SK-N-MC (cell line): ENCODE results near the gene DAB1.

ENCODE experiments used
- EZH2 ChIP-seq: fragments of 200-600 bp; sonication (generic); IDR thresholded peaks from one replicate; pipeline ENCODE4 v1.6.1; 2017; ENCODE audit warnings: antibody characterized with exemption
- POLR2AphosphoS5 ChIP-seq: IDR thresholded peaks from 2 replicates; pipeline ENCODE4 v1.6.1; 2012; ENCODE audit warnings: mild to moderate bottlenecking, low read depth, low read length, borderline replicate concordance

DNA sequence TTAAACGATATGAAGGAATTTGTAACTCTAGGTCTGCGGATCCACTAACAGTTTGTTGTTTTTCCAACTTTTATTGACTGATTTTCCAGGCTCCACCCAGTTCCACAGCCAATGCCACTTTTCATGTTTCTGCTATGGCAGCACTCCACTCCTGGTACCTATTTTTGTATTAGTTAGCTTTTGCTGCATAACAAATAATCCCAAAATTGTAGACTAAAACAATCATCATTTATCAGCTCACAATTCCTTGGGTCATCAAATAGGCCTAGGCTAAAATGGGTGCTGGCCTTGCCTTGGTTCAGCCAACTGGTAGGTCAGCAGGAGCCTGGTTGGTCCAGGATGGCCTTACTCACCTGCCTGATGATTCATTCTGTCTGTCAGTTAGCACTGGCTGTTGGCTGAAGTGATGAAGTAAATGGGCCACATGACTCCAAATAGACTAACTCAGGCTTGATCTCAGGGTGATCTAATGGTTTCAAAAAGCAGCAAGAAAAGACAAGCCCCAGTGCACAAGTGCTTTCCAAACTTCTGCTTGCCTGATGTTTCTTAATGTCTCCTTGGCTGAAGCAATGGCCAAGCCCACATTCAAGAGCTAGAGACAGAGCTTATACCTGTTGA lies 454.9 kb downstream of the DAB1 start:
- no peak for TF ChIP-seq EZH2
- TF ChIP-seq POLR2AphosphoS5, result no peak
